KMS-11 (cell line): ENCODE results near the gene SELENOS.
A peak's percentile ranks its signal among the peaks of the same experiment; 100 is the strongest.

Experiments
- H2AFZ ChIP-seq: fragments of 200-600 bp; sonication (generic); 2 replicates; pipeline ENCODE4 v1.6.1; 2016; ENCODE audit warnings: antibody characterized with exemption, mixed run types, low read depth
- H3K27ac ChIP-seq: fragments of 200-600 bp; sonication (generic); 2 replicates; pipeline ENCODE4 v1.6.1; 2016; ENCODE audit warnings: mild to moderate bottlenecking, mixed run types
- H3K27me3 ChIP-seq: fragments of 200-600 bp; sonication (generic); 2 replicates; pipeline ENCODE4 v1.6.1; 2017; ENCODE audit warnings: mild to moderate bottlenecking, low read depth, mixed run types, moderate library complexity; ENCODE audit not compliant: insufficient read depth
- H3K36me3 ChIP-seq: fragments of 200-600 bp; sonication (generic); 2 replicates; pipeline ENCODE4 v1.6.1; 2017; ENCODE audit warnings: mild to moderate bottlenecking, mixed run types; ENCODE audit not compliant: insufficient read depth
- H3K4me1 ChIP-seq: fragments of 200-600 bp; sonication (generic); 2 replicates; pipeline ENCODE4 v1.6.1; 2016; ENCODE audit warnings: mild to moderate bottlenecking, low read depth, mixed run types; ENCODE audit not compliant: poor library complexity, severe bottlenecking
- H3K4me2 ChIP-seq: fragments of 200-600 bp; sonication (generic); 2 replicates; pipeline ENCODE4 v1.7.0; 2016; ENCODE audit warnings: mild to moderate bottlenecking, mixed run types
- H3K4me3 ChIP-seq: fragments of 200-600 bp; sonication (generic); IDR thresholded peaks from 2 replicates; pipeline ENCODE4 v1.6.1; 2017; ENCODE audit warnings: low read depth, low read length, mixed read lengths; ENCODE audit not compliant: insufficient read depth
- H3K79me2 ChIP-seq: fragments of 200-600 bp; sonication (generic); 2 replicates; pipeline ENCODE4 v1.6.1; 2016; ENCODE audit warnings: low read depth, mixed run types; ENCODE audit not compliant: insufficient read depth
- H3K9ac ChIP-seq: fragments of 200-600 bp; sonication (generic); 2 replicates; pipeline ENCODE4 v1.6.1; 2016; ENCODE audit warnings: mild to moderate bottlenecking, mixed run types
- H4K20me1 ChIP-seq: fragments of 200-600 bp; sonication (generic); 2 replicates; pipeline ENCODE4 v1.6.1; 2016; ENCODE audit warnings: mild to moderate bottlenecking, mixed run types; ENCODE audit not compliant: insufficient read depth
- TF ChIP-seq, protein P1 (sequence below): fragments of 200-600 bp; sonication (generic); conservative IDR thresholded peaks from 2 replicates; pipeline ENCODE4 v1.6.1; 2017; ENCODE audit warnings: low read depth, mild to moderate bottlenecking, antibody characterized with exemption, low read length, moderate library complexity, mixed read lengths

The SELENOS gene

GRCh38 chr15:101228313-101228712, 49.0 kb downstream of the SELENOS start:
- Histone ChIP-seq H3K27ac (no peak overlapping the region), H3K4me1 (peaks cover 57% of the 10 kb centered on the region), H3K27me3 (no peaks in the 10 kb centered on the region), H3K9ac (no peak overlapping the region), H3K4me2 (peak overlapping the region; percentile 11), H3K79me2 (peaks cover 100% of the 10 kb centered on the region), H3K4me3 (no peak overlapping the region), H3K36me3 (peaks cover 7% of the 10 kb centered on the region; the same call in 1 of the 2 replicates), H2AFZ (no peak overlapping the region), H4K20me1 (peaks cover 58% of the 10 kb centered on the region)
- TF ChIP-seq, protein P1, sequence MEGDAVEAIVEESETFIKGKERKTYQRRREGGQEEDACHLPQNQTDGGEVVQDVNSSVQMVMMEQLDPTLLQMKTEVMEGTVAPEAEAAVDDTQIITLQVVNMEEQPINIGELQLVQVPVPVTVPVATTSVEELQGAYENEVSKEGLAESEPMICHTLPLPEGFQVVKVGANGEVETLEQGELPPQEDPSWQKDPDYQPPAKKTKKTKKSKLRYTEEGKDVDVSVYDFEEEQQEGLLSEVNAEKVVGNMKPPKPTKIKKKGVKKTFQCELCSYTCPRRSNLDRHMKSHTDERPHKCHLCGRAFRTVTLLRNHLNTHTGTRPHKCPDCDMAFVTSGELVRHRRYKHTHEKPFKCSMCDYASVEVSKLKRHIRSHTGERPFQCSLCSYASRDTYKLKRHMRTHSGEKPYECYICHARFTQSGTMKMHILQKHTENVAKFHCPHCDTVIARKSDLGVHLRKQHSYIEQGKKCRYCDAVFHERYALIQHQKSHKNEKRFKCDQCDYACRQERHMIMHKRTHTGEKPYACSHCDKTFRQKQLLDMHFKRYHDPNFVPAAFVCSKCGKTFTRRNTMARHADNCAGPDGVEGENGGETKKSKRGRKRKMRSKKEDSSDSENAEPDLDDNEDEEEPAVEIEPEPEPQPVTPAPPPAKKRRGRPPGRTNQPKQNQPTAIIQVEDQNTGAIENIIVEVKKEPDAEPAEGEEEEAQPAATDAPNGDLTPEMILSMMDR = no peak

DNA sequence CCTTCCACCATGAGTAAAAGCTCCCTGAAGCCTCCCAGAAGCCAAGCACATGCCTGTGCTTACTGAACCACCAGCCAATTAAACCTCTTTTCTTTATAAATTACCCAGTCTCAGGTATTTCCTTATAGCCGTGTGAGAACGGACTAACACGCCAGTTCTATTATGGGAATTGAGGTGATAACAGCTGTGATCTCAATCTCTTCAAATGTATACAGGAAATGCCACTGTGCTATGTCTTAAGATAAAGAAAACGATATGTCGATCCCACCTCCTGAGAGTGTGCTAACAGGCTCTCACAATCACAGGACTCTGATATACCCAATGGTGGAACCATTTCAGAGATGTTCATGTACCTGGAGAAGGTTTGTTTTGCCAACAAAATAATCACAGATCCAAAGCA, 51.6 kb downstream of the SELENOS start:
- TF ChIP-seq, protein P1 = no peak
- peaks cover 100% of the 10 kb centered on the region for H3K79me2 ChIP-seq
- no peak overlapping the region for H3K9ac ChIP-seq
- H3K27me3 ChIP-seq = no peaks in the 10 kb centered on the region
- H3K36me3 ChIP-seq = no peaks in the 10 kb centered on the region
- H3K4me1 ChIP-seq = peaks cover 72% of the 10 kb centered on the region
- no peak overlapping the region for H3K4me3 ChIP-seq
- H3K27ac ChIP-seq = no peak overlapping the region
- no peak overlapping the region for H3K4me2 ChIP-seq
- H4K20me1 ChIP-seq = peaks cover 60% of the 10 kb centered on the region
- H2AFZ ChIP-seq = no peak overlapping the region
